Activated T-cell treated with anti-CD3 and anti-CD28 coated beads for 24 hours (primary cell): ENCODE measurements around the gene ZNF780A.
"Not testable (repeated sequence)": the region's sequence is repeated elsewhere in the genome, so short reads cannot be mapped to it uniquely, and the experiment has no call there.

Source experiments
- DNase-seq: peaks from one replicate; pipeline ENCODE4 v3.0.0-alpha.2; 2020; ENCODE audit warnings: low read depth

ZNF780A gene

GRCh38 chr19:40084948-40085347 is 5.8 kb downstream of the ZNF780A start:
- no peak for DNase-seq

- DNase-seq = no peak
Observed at GRCh38 chr19:40081411-40081810, 9.3 kb downstream of the ZNF780A start.

GRCh38 chr19:40080289-40080688 is 10.5 kb downstream of the ZNF780A start:
- DNase-seq = no peak

- DNase-seq = no peak
Observed at GRCh38 chr19:40078377-40078776, 12.4 kb downstream of the ZNF780A start.

- no peak for DNase-seq
Observed at GRCh38 chr19:40070058-40070457, 20.7 kb downstream of the ZNF780A start.

GRCh38 chr19:40059624-40060023 is 31.1 kb downstream of the ZNF780A start:
- DNase-seq = no peak

GRCh38 chr19:40057166-40057565 is 33.6 kb downstream of the ZNF780A start:
- DNase-seq = no peak

- DNase-seq = no peak
Observed at GRCh38 chr19:40056505-40056904, 34.2 kb downstream of the ZNF780A start.

- DNase-seq = peak; percentile 66
Observed at GRCh38 chr19:40055832-40056504, 34.8 kb downstream of the ZNF780A start, which contains the start of gene ZNF780B. ZNF780B (minus strand) TSS chr19:40056231; CDS start chr19:40050332, 5,899 bp downstream.

GRCh38 chr19:40055049-40055448 is 35.7 kb downstream of the ZNF780A start:
- no peak for DNase-seq

- DNase-seq = no peak
Observed at GRCh38 chr19:40054632-40055031, 36.1 kb downstream of the ZNF780A start.

- DNase-seq = no peak
Observed at GRCh38 chr19:40053491-40053890, 37.3 kb downstream of the ZNF780A start.

GRCh38 chr19:40041718-40042117 is 49.0 kb downstream of the ZNF780A start:
- DNase-seq = not testable (repeated sequence)

- DNase-seq = not testable (repeated sequence)
Observed at GRCh38 chr19:40038047-40038446, 52.7 kb downstream of the ZNF780A start.

- no peak for DNase-seq
Observed at GRCh38 chr19:40035996-40036395, 54.7 kb downstream of the ZNF780A start.

GRCh38 chr19:40033989-40034560 is 56.7 kb downstream of the ZNF780A start:
- DNase-seq = no peak

GRCh38 chr19:40026597-40026970 is 64.2 kb downstream of the ZNF780A start:
- DNase-seq = no peak

- no peak for DNase-seq
Observed at GRCh38 chr19:40025938-40026596, 64.7 kb downstream of the ZNF780A start.

- no peak for DNase-seq
Observed at GRCh38 chr19:40023969-40024368, 66.8 kb downstream of the ZNF780A start.
